K562 (cell line): ENCODE measurements around the gene ELMO1. TPM values are rescaled to one million over a fixed set of nuclear protein-coding genes. Genes with fewer than 3 reads are reported as not detected.

Source experiments
- ATAC-seq: fragments of 200-7000 bp; cut with Tn5 transposase; 3 replicates; pipeline ENCODE4 v1.9.1; 2020; ENCODE audit warnings: moderate library complexity
- BruUV-seq: library from RNA; stranded (reverse); fragments of 400-500 nt; replicated peaks from 2 replicates; lab custom pipeline; 2021; lab: Mats Ljungman, UMichigan
- CTCF ChIA-PET: fragments of 300-600 bp; formaldehyde crosslinking; extraction: SDS; loops from one replicate; lab custom pipeline; 2021; ENCODE audit warnings: low intra/inter-chr PET ratio; lab: Yijun Ruan, JAX
- POLR2A ChIA-PET: fragments of 300-600, 350-650 bp; sonication (Branson Sonifier 250); formaldehyde crosslinking; extraction: SDS; loops from one replicate; lab custom pipeline; 2021; ENCODE audit warnings: antibody characterized with exemption, inconsistent platforms; lab: Yijun Ruan, JAX
- DNase-seq, 4 experiments: peaks; one replicate each; pipeline versions ENCODE4 v3.0.0 to v3.0.0-alpha.2; 2011 to 2018; ENCODE audit warnings: low spot score in 3 of 4, mixed read lengths in 3 of 4; ENCODE audit errors: extremely low read depth in 1 of 4
- FAIRE-seq: peaks from 2 replicates; lab custom pipeline; 2011; peaks lifted over from hg19 to GRCh38; lab: Jason Lieb, UNC
- H2AFZ ChIP-seq: 2 replicates; pipeline ENCODE4 v1.6.0; 2011; ENCODE audit warnings: low read depth, low read length, control low read depth, inconsistent platforms
- H3K27ac ChIP-seq: fragments of 200-600 bp; 3 replicates; pipeline ENCODE4 v1.8.0; 2011; ENCODE audit warnings: low read depth, mild to moderate bottlenecking, control low read depth, inconsistent platforms, low read length, moderate library complexity, mixed read lengths; ENCODE audit errors: extremely low read depth
- H3K27me3 ChIP-seq, 2 experiments: fragments of 300-600 bp in 1 of 2; 2 replicates in 1 of 2; 3 replicates in 1 of 2; pipeline versions ENCODE4 v1.6.0 to v1.8.0; 2011; ENCODE audit warnings: inconsistent platforms in 2 of 2, low read length in 2 of 2, mild to moderate bottlenecking in 1 of 2, mixed read lengths in 1 of 2, moderate library complexity in 1 of 2; ENCODE audit not compliant: control insufficient read depth in 2 of 2, insufficient read depth in 2 of 2
- H3K36me3 ChIP-seq: fragments of 300-600 bp; 3 replicates; pipeline ENCODE4 v1.8.0; 2011; ENCODE audit warnings: mild to moderate bottlenecking, low read length, inconsistent platforms; ENCODE audit not compliant: control insufficient read depth, insufficient read depth
- H3K4me1 ChIP-seq, 2 experiments: fragments of 200-600 bp in 1 of 2; replicated peaks in 1 of 2; 2 replicates in 1 of 2; 3 replicates in 1 of 2; pipeline versions ENCODE4 v1.5.1 to v1.8.0; 2011; ENCODE audit warnings: inconsistent platforms in 2 of 2, low read length in 2 of 2, mild to moderate bottlenecking in 1 of 2, mixed read lengths in 1 of 2, moderate library complexity in 1 of 2; ENCODE audit not compliant: control insufficient read depth in 2 of 2, insufficient read depth in 2 of 2
- H3K4me2 ChIP-seq: 2 replicates; pipeline ENCODE4 v1.6.1; 2011; ENCODE audit warnings: low read length, control low read depth, inconsistent platforms, mixed read lengths; ENCODE audit not compliant: insufficient read depth
- H3K4me3 ChIP-seq: fragments of 200-600 bp; sonication (generic), shearing (Covaris generic); 2 replicates; pipeline ENCODE4 v1.5.1; 2016; ENCODE audit warnings: control low read depth, inconsistent platforms
- H3K79me2 ChIP-seq: fragments of 200-600 bp; 3 replicates; pipeline ENCODE4 v1.8.0; 2011; ENCODE audit warnings: low read length, inconsistent platforms; ENCODE audit not compliant: control insufficient read depth, insufficient read depth
- H3K9ac ChIP-seq, 2 experiments: 2 replicates each; pipeline versions ENCODE4 v1.6.0 to v1.6.1; 2011; ENCODE audit warnings: low read depth in 2 of 2, low read length in 2 of 2, control low read depth in 1 of 2, inconsistent platforms in 1 of 2, mild to moderate bottlenecking in 1 of 2, mixed read lengths in 1 of 2; ENCODE audit not compliant: insufficient read depth in 1 of 2
- H3K9me1 ChIP-seq: one replicate; pipeline ENCODE4 v1.6.0; 2011; ENCODE audit warnings: inconsistent platforms, mild to moderate bottlenecking, low read length, moderate library complexity; ENCODE audit not compliant: control insufficient read depth, insufficient read depth
- H3K9me3 ChIP-seq: replicated peaks from 2 replicates; pipeline ENCODE4 v1.5.1; 2011; ENCODE audit warnings: low read depth, low read length, inconsistent platforms; ENCODE audit not compliant: control insufficient read depth, insufficient read depth
- H4K20me1 ChIP-seq: replicated peaks from 2 replicates; pipeline ENCODE4 v1.6.1; 2011; ENCODE audit warnings: low read length, inconsistent platforms, mixed read lengths; ENCODE audit not compliant: control insufficient read depth, insufficient read depth
- CEBPB ChIP-seq: fragments of 450-650 bp; IDR thresholded peaks from 2 replicates; pipeline ENCODE4 v1.6.1; 2016; ENCODE audit warnings: missing genetic modification characterization, missing compliant biosample characterization
- CEBPG ChIP-seq, 3 experiments: fragments of 200-800 bp in 1 of 3; sonication (Bioruptor generic) in 1 of 3; sonication (generic) in 1 of 3; formaldehyde crosslinking in 1 of 3; IDR thresholded peaks in 2 of 3; conservative IDR thresholded peaks in 1 of 3; 2 replicates each; pipeline versions ENCODE4 v1.6.1 to v1.8.0; 2016 to 2022; ENCODE audit warnings: missing compliant biosample characterization in 2 of 3, missing genetic modification characterization in 2 of 3, mild to moderate bottlenecking in 1 of 3, missing genetic modification reagents in 1 of 3
- GMEB1 ChIP-seq: fragments of 250-450 bp; sonication (Bioruptor Pico); IDR thresholded peaks from 2 replicates; pipeline ENCODE4 v1.4.0; 2020; ENCODE audit warnings: mild to moderate bottlenecking
- PHB2 ChIP-seq: fragments of 450-650 bp; IDR thresholded peaks from 2 replicates; pipeline ENCODE4 v1.6.1; 2017; ENCODE audit warnings: low read depth
- ZNF696 ChIP-seq: fragments of 250-450 bp; sonication (Bioruptor Pico); conservative IDR thresholded peaks from 2 replicates; pipeline ENCODE4 v1.4.0; 2020; ENCODE audit warnings: mild to moderate bottlenecking, moderate library complexity
- WGBS: fragments of 100-300 bp; shearing (Covaris generic); methylation state at CpG from one replicate; pipeline ENCODE4 v1.1.6; 2016; ENCODE audit warnings: low coverage, mixed read lengths; ENCODE audit not compliant: insufficient coverage; ENCODE audit errors: missing lambda C conversion rate; 5-methylcytosine and 5-hydroxymethylcytosine counted together
- in situ Hi-C: fragments of 300-500 bp; cut with MboI; formaldehyde crosslinking; loops from 4 replicates; pipeline ENCODE4 v1.15.0; 2018; ENCODE audit warnings: inconsistent platforms, mixed read lengths
- intact Hi-C: fragments of 100-400 bp; cut with micrococcal nuclease; formaldehyde crosslinking; loops from 2 replicates; pipeline ENCODE4 v1.14.2; 2022
- polyA plus RNA-seq, 8 experiments: library from polyadenylated mRNA; depleted of rRNA in 4 of 8; stranded (reverse) in 5 of 8; unstranded in 3 of 8; fragments of >200 nt; fragmentation: Nextera tagmentation in 2 of 8; fragmentation: Illumina TruSeq in 1 of 8; extraction: Ambion mirVana in 2 of 8; extraction: Trizol in 1 of 8; gene quantifications; 2 replicates each; pipeline versions ENCODE4 v1.2.1 to v1.2.3, GENCODE V29; 2011 to 2014; ENCODE audit warnings: inconsistent platforms in 1 of 8, missing spikeins in 1 of 8
- total RNA-seq, 7 experiments: library from RNA; depleted of rRNA in 6 of 7; stranded (reverse); fragments of >200 nt in 6 of 7; fragmentation: Illumina TruSeq in 2 of 7; extraction: Trizol in 2 of 7; gene quantifications; 2 replicates each; pipeline versions ENCODE4 v1.2.1 to v1.2.3, GENCODE V29; 2011 to 2021; ENCODE audit warnings: low replicate concordance in 1 of 7

The ELMO1 gene
- total and polyA plus RNA-seq, 9 of the 15 experiments (the other 6 are each of a cell fraction or from before 2014, with no cell fraction given) = 0.36 to 7.2 (median 3.6) TPM

- H3K9ac ChIP-seq = no peak overlapping the region
- H2AFZ ChIP-seq = no peak overlapping the region
- no peaks in the 10 kb centered on the region for H3K9me3 ChIP-seq
- BruUV-seq = no TSS peak
- H3K36me3 ChIP-seq = no peaks in the 10 kb centered on the region
- TF ChIP-seq GMEB1 (CRISPR knock-in tag) = no peak
- no peak for TF ChIP-seq ZNF696 (CRISPR knock-in tag)
- FAIRE-seq = no peak
- H3K9me1 ChIP-seq = no peaks in the 10 kb centered on the region
- H4K20me1 ChIP-seq = no peaks in the 10 kb centered on the region; the same call in 1 of the 2 replicates
- intact Hi-C loops = no loop called here
- POLR2A ChIA-PET = interaction anchor here (0.6 kb wide), 1 partner anchor 12 kb away, joined by 3 read pairs; no protein-coding TSS in a partner anchor
- no peaks in the 10 kb centered on the region for H3K4me1 ChIP-seq
- in situ Hi-C loops = no loop called here
- no peak for DNase-seq
- no peaks in the 10 kb centered on the region for H3K27me3 ChIP-seq
- WGBS = 10% methylated on average over 4 of the region's 4 CpGs
- CTCF ChIA-PET = no interaction called here
- ATAC-seq = no peak
- no peak overlapping the region for H3K27ac ChIP-seq
- H3K4me3 ChIP-seq = no peak overlapping the region
- H3K79me2 ChIP-seq = no peaks in the 10 kb centered on the region
- no peak overlapping the region for H3K4me2 ChIP-seq
These were observed 341.5 kb downstream of the ELMO1 start for GRCh38 chr7:37107047-37107750.

- Histone ChIP-seq H3K4me3 (no peak overlapping the region), H3K9ac (no peak overlapping the region), H3K36me3 (no peaks in the 10 kb centered on the region), H3K27me3 (no peaks in the 10 kb centered on the region), H3K27ac (no peak overlapping the region), H3K79me2 (no peaks in the 10 kb centered on the region), H4K20me1 (no peaks in the 10 kb centered on the region), H3K4me1 (no peaks in the 10 kb centered on the region), H2AFZ (no peak overlapping the region), H3K9me1 (no peaks in the 10 kb centered on the region), H3K4me2 (no peak overlapping the region), H3K9me3 (no peaks in the 10 kb centered on the region)
- DNase-seq (no peak), FAIRE-seq (no peak), ATAC-seq (no peak)
- 4% methylated on average over 4 of the region's 4 CpGs for WGBS
- in situ Hi-C loops = no loop called here
- ChIA-PET CTCF (interaction anchor here (0.5 kb wide), 1 partner anchor 44 kb away, joined by 6 read pairs; no protein-coding TSS in a partner anchor), POLR2A (no interaction called here)
- intact Hi-C loops = no loop called here
- no TSS peak for BruUV-seq
- TF ChIP-seq CEBPG (CRISPR knock-in tag; IDR thresholded peaks at IDR 0.05) (no peak), CEBPG (tag; conservative IDR thresholded peaks at IDR 0.05 in 1 of 2, IDR thresholded peaks at IDR 0.05 in 1 of 2) (0 out of 4 replicates have a peak, but pooled peaks of 1 of the 2 experiments have one; percentile 33), CEBPB (peak; percentile 50; the same call in 1 of the 2 replicates), PHB2 (no peak)
These were observed 342.9 kb downstream of the ELMO1 start for GRCh38 chr7:37105762-37106161.
